ENCODE measurements around the gene SEMA6D.

DNA sequence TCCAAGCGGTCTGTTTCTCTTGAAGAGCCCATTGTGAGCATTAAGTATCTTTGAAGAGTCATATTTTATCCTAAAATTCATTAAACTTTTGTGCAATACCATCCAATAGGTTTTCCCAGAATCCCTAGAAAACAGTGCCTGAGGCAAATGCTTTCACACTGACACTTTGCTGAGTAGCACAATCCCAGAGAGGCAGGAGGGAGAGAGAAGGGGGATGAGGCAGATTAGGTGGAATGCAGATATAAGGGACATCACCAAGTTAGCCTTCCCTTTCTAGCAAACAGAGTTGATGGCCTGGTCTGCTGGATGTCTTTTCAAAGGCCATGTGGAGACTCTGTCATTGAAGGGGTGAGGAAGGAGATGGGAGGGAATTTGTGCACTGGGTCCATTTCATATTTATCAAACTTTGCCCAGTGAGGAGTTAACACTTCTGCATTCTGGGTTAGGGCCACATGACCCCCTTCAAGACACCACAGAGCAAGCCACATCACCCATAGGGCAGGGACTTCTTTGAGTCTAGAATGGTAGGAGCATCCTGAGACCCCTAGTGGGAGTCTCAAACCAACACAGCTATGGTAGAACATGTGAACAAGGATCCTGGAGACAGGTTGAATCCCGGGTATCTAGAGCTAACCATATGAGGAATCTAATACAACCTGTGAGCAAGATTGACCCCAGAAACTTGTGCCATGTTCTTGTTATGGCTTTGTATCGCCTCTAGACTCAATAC is 32.0 kb upstream of the SEMA6D start:
- TF ChIP-seq, protein P1, sequence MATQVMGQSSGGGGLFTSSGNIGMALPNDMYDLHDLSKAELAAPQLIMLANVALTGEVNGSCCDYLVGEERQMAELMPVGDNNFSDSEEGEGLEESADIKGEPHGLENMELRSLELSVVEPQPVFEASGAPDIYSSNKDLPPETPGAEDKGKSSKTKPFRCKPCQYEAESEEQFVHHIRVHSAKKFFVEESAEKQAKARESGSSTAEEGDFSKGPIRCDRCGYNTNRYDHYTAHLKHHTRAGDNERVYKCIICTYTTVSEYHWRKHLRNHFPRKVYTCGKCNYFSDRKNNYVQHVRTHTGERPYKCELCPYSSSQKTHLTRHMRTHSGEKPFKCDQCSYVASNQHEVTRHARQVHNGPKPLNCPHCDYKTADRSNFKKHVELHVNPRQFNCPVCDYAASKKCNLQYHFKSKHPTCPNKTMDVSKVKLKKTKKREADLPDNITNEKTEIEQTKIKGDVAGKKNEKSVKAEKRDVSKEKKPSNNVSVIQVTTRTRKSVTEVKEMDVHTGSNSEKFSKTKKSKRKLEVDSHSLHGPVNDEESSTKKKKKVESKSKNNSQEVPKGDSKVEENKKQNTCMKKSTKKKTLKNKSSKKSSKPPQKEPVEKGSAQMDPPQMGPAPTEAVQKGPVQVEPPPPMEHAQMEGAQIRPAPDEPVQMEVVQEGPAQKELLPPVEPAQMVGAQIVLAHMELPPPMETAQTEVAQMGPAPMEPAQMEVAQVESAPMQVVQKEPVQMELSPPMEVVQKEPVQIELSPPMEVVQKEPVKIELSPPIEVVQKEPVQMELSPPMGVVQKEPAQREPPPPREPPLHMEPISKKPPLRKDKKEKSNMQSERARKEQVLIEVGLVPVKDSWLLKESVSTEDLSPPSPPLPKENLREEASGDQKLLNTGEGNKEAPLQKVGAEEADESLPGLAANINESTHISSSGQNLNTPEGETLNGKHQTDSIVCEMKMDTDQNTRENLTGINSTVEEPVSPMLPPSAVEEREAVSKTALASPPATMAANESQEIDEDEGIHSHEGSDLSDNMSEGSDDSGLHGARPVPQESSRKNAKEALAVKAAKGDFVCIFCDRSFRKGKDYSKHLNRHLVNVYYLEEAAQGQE (IDR thresholded peaks at IDR 0.05; ENCODE audit: low read depth, low read length), result no peak
- TF ChIP-seq EP300 (IDR thresholded peaks at IDR 0.05; ENCODE audit: borderline replicate concordance in 1 of 2, control insufficient read depth in 1 of 2, low read depth in 2 of 2, low read length in 2 of 2), result no peak
- no peak for TF ChIP-seq POLR2A (IDR thresholded peaks at IDR 0.05; ENCODE audit: low read depth, low read length)
- TF ChIP-seq LARP7 (IDR thresholded peaks at IDR 0.05), result no peak
- TF ChIP-seq EZH2 (IDR thresholded peaks at IDR 0.05; ENCODE audit: borderline replicate concordance, control insufficient read depth, low read depth, low read length), result no peak
- TF ChIP-seq TCF3 (IDR thresholded peaks at IDR 0.05; ENCODE audit: borderline replicate concordance, insufficient read depth, low read depth, low read length), result no peak
- no peak for TF ChIP-seq NR2C1 (IDR thresholded peaks at IDR 0.05)
